ENCODE results near the gene KCNA2. TPM values are rescaled to one million over a fixed set of nuclear protein-coding genes. Genes with fewer than 3 reads are reported as not detected.

Gene KCNA2
- total and polyA plus RNA-seq, 2 of the 4 experiments (the other 2 are of a cell fraction), result not detected

- Histone ChIP-seq H3K4me3 (ENCODE audit: insufficient read depth, low read depth, low read length) (no peak overlapping the region), H3K9me3 (ENCODE audit: control insufficient read depth, insufficient read depth, low read length) (no peaks in the 10 kb centered on the region), H3K27ac (ENCODE audit: insufficient read depth, low read length) (no peak overlapping the region), H4K91ac (ENCODE audit: insufficient read depth, low read depth, low read length) (no peak overlapping the region), H2BK120ac (ENCODE audit: low read depth, low read length) (no peak overlapping the region), H2AK5ac (ENCODE audit: low read depth, low read length) (no peak overlapping the region), H3K56ac (ENCODE audit: extremely low read depth, insufficient read depth, low read length) (no peak overlapping the region), H4K8ac (ENCODE audit: low read depth in 2 of 2, low read length in 2 of 2) (no peak overlapping the region), H3K9ac (ENCODE audit: low read depth, low read length) (no peak overlapping the region), H2AFZ (replicated peaks; ENCODE audit: low read length, poor library complexity) (no peak overlapping the region), H3K4me1 (ENCODE audit: control insufficient read depth, insufficient read depth, low read length) (no peaks in the 10 kb centered on the region), H2BK20ac (ENCODE audit: low read depth, low read length) (no peak overlapping the region), H2AK9ac (replicated peaks; ENCODE audit: low read depth, low read length, poor library complexity) (no peak overlapping the region), H3K4ac (ENCODE audit: low read depth, low read length) (no peak overlapping the region), H4K5ac (ENCODE audit: low read depth, low read length) (no peak overlapping the region), H3K9me1 (ENCODE audit: insufficient read depth, low read length) (no peaks in the 10 kb centered on the region), H2BK5ac (ENCODE audit: low read depth, low read length, poor library complexity, severe bottlenecking) (no peak overlapping the region), H3K4me2 (ENCODE audit: low read depth, low read length) (no peak overlapping the region), H3K23ac (ENCODE audit: low read depth, low read length) (no peak overlapping the region), H3K36me3 (ENCODE audit: control insufficient read depth, insufficient read depth, low read length) (no peaks in the 10 kb centered on the region), H3K27me3 (ENCODE audit: control insufficient read depth, insufficient read depth, low read length) (peaks cover 3% of the 10 kb centered on the region), H3K18ac (ENCODE audit: low read depth, low read length) (no peak overlapping the region), H3K14ac (replicated peaks; ENCODE audit: low read depth, low read length) (no peak overlapping the region), H3K79me1 (ENCODE audit: low read depth in 1 of 2, low read length in 2 of 2) (no peaks in the 10 kb centered on the region), H4K20me1 (ENCODE audit: insufficient read depth, low read length) (no peaks in the 10 kb centered on the region), H2BK15ac (ENCODE audit: low read depth, low read length) (no peak overlapping the region)
- no TSS peak for BruUV-seq (replicated peaks)
- in situ Hi-C loops (cut with MboI; ENCODE audit: low sequenced_read_pairs), result no loop called here
- intact Hi-C loops (cut with micrococcal nuclease), result no loop called here
- WGBS, 2 experiments (ENCODE audit: extremely low coverage in 2 of 2, insufficient read length in 1 of 2), result 47% methylated on average over 4 of the region's 8 CpGs; no CpG with 5 or more reads in 1 of the 2 experiments
- ATAC-seq (ENCODE audit: low read depth), result no peak
- ChIA-PET POLR2A (ENCODE audit: unreplicated experiment) (no interaction called here), CTCF (no interaction called here)
- DNase-seq, result no peak
- dilution Hi-C loops (cut with HindIII; ENCODE audit: low sequenced_read_pairs, unreplicated experiment), result no loop called here
- TF ChIP-seq FOS (IDR thresholded peaks at IDR 0.05; ENCODE audit: low read depth, low read length) (no peak), ELK1 (IDR thresholded peaks at IDR 0.05; ENCODE audit: borderline replicate concordance, low read depth, low read length) (no peak), BHLHE40 (IDR thresholded peaks at IDR 0.05; ENCODE audit: low read depth, low read length) (no peak), MAZ (IDR thresholded peaks at IDR 0.05; ENCODE audit: borderline replicate concordance, low read depth, low read length) (no peak), CHD1 (IDR thresholded peaks at IDR 0.05; ENCODE audit: low read depth, low read length) (no peak), RAD21 (IDR thresholded peaks at IDR 0.05; ENCODE audit: low read length) (no peak), NFE2L2 (IDR thresholded peaks at IDR 0.05; ENCODE audit: low read depth, low read length) (no peak), MXI1 (IDR thresholded peaks at IDR 0.05; ENCODE audit: borderline replicate concordance, low read depth, low read length) (no peak), POLR2A (IDR thresholded peaks at IDR 0.05; ENCODE audit: low read depth, low read length) (no peak), RCOR1 (IDR thresholded peaks at IDR 0.05; ENCODE audit: insufficient replicate concordance, low read length) (no peak), CTCF (conservative IDR thresholded peaks at IDR 0.05; ENCODE audit: low read depth, low read length) (no peak), RFX5 (IDR thresholded peaks at IDR 0.05; ENCODE audit: low read depth, low read length) (no peak), CEBPB (IDR thresholded peaks at IDR 0.05; ENCODE audit: low read depth, low read length) (no peak), MAFK (IDR thresholded peaks at IDR 0.05; ENCODE audit: low read depth, low read length) (no peak), USF2 (IDR thresholded peaks at IDR 0.05; ENCODE audit: low read depth, low read length) (no peak), SMC3 (IDR thresholded peaks at IDR 0.05; ENCODE audit: low read depth, low read length) (no peak)
Measured at GRCh38 chr1:110584045-110584444, 22.1 kb downstream of the KCNA2 start.

Measured in IMR-90 (cell line).